Measurements from ENCODE around the gene ACER3. TPM values are rescaled to one million over a fixed set of nuclear protein-coding genes. Genes with fewer than 3 reads are reported as not detected.
"Not testable (repeated sequence)": the region's sequence is repeated elsewhere in the genome, so short reads cannot be mapped to it uniquely, and the experiment has no call there.

Gene ACER3
- total RNA-seq, 1 donor from 2014 or later: 25.7 TPM

DNA sequence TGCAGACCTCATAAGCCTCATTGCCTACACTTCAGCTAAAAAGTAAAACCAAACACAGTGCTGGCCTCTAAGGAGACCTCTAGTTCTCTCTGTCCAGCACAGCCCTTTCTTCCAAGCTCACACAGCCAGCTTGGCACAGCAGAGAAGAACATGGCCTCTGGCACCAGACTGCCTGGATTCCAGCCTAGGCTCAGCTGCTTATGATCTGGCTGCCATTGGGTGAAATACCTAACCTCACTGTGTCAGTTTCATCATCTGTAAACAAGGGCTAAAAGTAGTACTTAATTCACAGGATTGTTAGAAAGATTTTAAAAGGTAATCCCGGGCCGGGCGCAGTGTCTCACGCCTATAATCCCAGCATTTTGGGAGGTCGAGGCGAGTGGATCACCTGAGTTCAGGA lies 9.9 kb upstream of the ACER3 start:
- TF ChIP-seq, protein P1, sequence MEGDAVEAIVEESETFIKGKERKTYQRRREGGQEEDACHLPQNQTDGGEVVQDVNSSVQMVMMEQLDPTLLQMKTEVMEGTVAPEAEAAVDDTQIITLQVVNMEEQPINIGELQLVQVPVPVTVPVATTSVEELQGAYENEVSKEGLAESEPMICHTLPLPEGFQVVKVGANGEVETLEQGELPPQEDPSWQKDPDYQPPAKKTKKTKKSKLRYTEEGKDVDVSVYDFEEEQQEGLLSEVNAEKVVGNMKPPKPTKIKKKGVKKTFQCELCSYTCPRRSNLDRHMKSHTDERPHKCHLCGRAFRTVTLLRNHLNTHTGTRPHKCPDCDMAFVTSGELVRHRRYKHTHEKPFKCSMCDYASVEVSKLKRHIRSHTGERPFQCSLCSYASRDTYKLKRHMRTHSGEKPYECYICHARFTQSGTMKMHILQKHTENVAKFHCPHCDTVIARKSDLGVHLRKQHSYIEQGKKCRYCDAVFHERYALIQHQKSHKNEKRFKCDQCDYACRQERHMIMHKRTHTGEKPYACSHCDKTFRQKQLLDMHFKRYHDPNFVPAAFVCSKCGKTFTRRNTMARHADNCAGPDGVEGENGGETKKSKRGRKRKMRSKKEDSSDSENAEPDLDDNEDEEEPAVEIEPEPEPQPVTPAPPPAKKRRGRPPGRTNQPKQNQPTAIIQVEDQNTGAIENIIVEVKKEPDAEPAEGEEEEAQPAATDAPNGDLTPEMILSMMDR (IDR thresholded peaks at IDR 0.05; ENCODE audit: partially characterized antibody, unreplicated experiment): no peak
- Mint-ChIP-seq H3K4me3 (ENCODE audit: unreplicated experiment) (no peak overlapping the region), H3K27me3 (ENCODE audit: unreplicated experiment) (no peaks in the 10 kb centered on the region), H3K4me1 (ENCODE audit: low read depth, unreplicated experiment) (no peaks in the 10 kb centered on the region), H3K27ac (ENCODE audit: unreplicated experiment) (no peak overlapping the region), H3K36me3 (ENCODE audit: unreplicated experiment) (no peaks in the 10 kb centered on the region), H3K9me3 (ENCODE audit: unreplicated experiment) (peaks cover 4% of the 10 kb centered on the region)
- DNase-seq: no peak

DNA sequence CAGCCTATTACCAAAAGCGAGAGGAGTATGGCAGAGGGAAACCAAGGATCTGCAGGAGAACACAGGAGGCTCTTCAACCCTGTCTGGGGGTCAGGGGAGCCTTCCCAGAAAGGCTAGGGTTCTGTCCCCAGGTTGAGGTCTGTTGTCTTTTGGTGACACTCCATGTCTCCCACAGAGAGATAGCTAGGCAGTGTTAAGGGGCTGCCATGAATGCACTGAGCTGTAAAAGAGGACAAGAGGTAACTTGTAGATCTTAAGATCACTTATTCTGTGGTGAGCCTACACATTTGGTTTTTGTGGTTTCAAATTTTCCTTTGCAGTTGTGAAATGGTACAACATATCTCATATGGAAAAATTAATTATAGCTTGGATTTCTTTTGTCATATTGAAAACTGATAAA lies 6.0 kb upstream of the ACER3 start:
- TF ChIP-seq, protein P1 (IDR thresholded peaks at IDR 0.05; ENCODE audit: partially characterized antibody, unreplicated experiment): no peak
- H3K36me3 Mint-ChIP-seq (ENCODE audit: unreplicated experiment): no peaks in the 10 kb centered on the region
- H3K9me3 Mint-ChIP-seq (ENCODE audit: unreplicated experiment): no peaks in the 10 kb centered on the region
- no peak for DNase-seq
- H3K27me3 Mint-ChIP-seq (ENCODE audit: unreplicated experiment): peaks cover 2% of the 10 kb centered on the region
- H3K27ac Mint-ChIP-seq (ENCODE audit: unreplicated experiment): no peak overlapping the region
- no peaks in the 10 kb centered on the region for H3K4me1 Mint-ChIP-seq (ENCODE audit: low read depth, unreplicated experiment)
- H3K4me3 Mint-ChIP-seq (ENCODE audit: unreplicated experiment): no peak overlapping the region

DNA sequence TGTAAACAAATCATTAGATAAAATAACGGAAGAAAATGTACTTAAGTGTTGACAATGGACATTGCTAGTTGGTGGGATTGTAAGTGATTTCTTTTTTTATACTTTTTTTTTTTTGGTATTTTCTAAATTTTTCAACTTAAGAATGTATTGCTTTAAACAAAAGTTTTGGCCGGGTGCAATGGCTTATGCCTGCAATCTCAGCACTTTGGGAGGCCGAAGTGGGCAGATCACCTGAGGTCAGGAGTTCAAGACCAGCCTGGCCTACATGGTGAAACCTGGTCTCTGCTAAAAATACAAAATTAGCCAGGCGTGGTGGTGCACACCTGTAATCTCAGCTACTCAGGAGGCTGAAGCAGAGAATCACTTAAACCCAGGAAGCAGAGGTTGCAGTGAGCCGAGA lies 5.0 kb upstream of the ACER3 start:
- not testable (repeated sequence) for H3K9me3 Mint-ChIP-seq (ENCODE audit: unreplicated experiment); H3K4me1 Mint-ChIP-seq (ENCODE audit: low read depth, unreplicated experiment); H3K36me3 Mint-ChIP-seq (ENCODE audit: unreplicated experiment); H3K4me3 Mint-ChIP-seq (ENCODE audit: unreplicated experiment); H3K27me3 Mint-ChIP-seq (ENCODE audit: unreplicated experiment); DNase-seq; H3K27ac Mint-ChIP-seq (ENCODE audit: unreplicated experiment)

DNA sequence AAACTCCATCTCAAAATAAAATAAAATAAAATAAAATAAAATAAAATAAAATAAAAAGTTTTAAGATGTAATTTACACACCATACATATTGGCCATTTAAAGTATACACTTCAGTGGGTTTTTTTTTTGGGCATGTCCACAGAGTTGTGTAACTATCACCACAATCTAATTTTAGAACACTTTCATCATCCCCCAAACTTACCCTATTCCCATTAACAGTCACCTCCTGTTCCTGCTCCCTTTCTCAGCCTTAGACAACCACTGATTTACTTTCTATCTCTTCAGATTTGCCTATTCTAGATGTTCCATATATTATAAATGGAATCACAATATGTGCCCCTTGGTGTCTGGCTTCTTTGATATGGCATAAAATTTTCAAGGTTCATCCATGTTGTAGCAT lies 4.6 kb upstream of the ACER3 start:
- Mint-ChIP-seq H3K36me3 (ENCODE audit: unreplicated experiment) (no peaks in the 10 kb centered on the region), H3K4me1 (ENCODE audit: low read depth, unreplicated experiment) (no peaks in the 10 kb centered on the region), H3K9me3 (ENCODE audit: unreplicated experiment) (no peaks in the 10 kb centered on the region), H3K27me3 (ENCODE audit: unreplicated experiment) (peaks cover 2% of the 10 kb centered on the region), H3K27ac (ENCODE audit: unreplicated experiment) (no peak overlapping the region), H3K4me3 (ENCODE audit: unreplicated experiment) (no peak overlapping the region)
- TF ChIP-seq, protein P1 (IDR thresholded peaks at IDR 0.05; ENCODE audit: partially characterized antibody, unreplicated experiment): no peak
- no peak for DNase-seq

DNA sequence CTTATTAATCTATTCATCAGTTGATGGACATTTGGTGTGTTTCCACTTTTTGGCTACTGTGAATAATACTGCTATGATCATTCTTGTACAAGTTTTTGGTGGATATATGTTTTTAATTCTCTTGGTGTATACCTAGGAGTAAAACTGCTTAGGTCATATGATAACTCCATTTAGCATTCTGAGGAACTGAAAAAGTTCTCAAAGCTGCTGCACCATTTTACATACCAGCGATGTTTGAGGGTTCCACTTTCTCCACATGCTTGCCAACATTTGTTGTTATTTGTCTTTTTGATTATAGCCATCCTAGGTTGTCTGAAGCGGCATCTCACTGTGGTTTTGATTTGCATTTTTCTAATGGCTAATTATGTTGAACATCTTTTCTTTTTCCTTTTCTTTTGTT lies 4.1 kb upstream of the ACER3 start:
- Mint-ChIP-seq H3K4me3 (ENCODE audit: unreplicated experiment) (no peak overlapping the region), H3K4me1 (ENCODE audit: low read depth, unreplicated experiment) (peaks cover 2% of the 10 kb centered on the region), H3K36me3 (ENCODE audit: unreplicated experiment) (no peaks in the 10 kb centered on the region), H3K27me3 (ENCODE audit: unreplicated experiment) (peaks cover 2% of the 10 kb centered on the region), H3K27ac (ENCODE audit: unreplicated experiment) (no peak overlapping the region), H3K9me3 (ENCODE audit: unreplicated experiment) (no peaks in the 10 kb centered on the region)
- TF ChIP-seq, protein P1 (IDR thresholded peaks at IDR 0.05; ENCODE audit: partially characterized antibody, unreplicated experiment): no peak
- no peak for DNase-seq

Data from glutamatergic neuron (in vitro differentiated cells).